ENCODE measurements around the gene SLC38A6. TPM values are rescaled to one million over a fixed set of nuclear protein-coding genes. Genes with fewer than 3 reads are reported as not detected.

SLC38A6 gene
- total RNA-seq, 1 donor = 74.9 TPM

DNA sequence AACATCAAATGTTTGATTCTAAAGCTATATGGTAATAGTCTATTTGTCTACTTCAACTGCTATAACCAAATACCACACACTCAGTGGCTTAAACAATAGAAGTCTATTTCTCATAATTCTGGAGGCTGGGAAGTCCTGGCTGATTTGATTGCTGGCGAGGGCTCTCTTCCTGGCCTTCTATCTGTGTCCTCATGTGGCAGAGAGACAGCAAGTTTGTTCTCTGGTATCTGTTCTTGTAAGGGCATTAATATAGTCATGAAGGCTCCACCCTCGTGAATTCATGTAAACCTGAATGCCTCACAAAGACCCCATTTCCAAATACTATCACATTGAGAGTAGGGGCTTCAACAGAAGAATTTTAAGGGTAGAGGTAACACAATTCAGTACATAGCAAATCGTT is 34.3 kb upstream of the SLC38A6 start:
- TF ChIP-seq, protein P1, sequence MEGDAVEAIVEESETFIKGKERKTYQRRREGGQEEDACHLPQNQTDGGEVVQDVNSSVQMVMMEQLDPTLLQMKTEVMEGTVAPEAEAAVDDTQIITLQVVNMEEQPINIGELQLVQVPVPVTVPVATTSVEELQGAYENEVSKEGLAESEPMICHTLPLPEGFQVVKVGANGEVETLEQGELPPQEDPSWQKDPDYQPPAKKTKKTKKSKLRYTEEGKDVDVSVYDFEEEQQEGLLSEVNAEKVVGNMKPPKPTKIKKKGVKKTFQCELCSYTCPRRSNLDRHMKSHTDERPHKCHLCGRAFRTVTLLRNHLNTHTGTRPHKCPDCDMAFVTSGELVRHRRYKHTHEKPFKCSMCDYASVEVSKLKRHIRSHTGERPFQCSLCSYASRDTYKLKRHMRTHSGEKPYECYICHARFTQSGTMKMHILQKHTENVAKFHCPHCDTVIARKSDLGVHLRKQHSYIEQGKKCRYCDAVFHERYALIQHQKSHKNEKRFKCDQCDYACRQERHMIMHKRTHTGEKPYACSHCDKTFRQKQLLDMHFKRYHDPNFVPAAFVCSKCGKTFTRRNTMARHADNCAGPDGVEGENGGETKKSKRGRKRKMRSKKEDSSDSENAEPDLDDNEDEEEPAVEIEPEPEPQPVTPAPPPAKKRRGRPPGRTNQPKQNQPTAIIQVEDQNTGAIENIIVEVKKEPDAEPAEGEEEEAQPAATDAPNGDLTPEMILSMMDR (IDR thresholded peaks at IDR 0.05; ENCODE audit: insufficient read depth, low read length) = no peak
- no peak overlapping the region for H3K4me3 ChIP-seq (ENCODE audit: low read depth, low read length)
- DNase-seq (ENCODE audit: low read depth) = no peak

DNA sequence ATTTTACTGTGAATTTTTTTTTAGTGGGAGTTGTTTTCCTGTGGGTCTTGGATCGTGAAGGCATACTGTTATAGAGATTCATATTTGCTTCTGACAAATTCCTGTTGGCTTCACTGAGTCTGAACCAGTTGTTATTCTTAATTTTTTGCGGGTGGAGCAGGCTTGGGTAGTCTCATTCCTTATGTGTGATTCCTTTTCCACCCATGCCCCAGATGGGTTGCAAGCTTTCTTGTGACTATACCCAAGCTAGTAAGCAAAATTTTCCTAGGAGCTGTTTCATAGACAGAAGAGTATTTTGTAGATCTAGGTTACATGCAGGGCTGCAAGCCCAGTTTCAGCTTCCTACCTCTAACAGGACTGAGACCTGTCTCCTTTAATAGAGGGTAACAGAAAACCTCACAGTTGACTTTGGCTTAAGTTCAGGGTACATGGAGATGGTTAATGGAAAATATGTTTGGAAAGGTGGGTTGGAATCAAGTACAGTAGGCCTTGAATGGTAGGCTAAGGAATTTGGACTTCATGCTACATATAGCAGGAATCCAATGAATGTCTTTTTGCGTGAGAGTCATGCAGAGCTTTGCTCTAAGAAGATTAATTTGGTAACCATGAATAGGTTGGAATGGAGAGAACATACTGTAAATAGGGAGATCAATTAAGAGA is 29.1 kb upstream of the SLC38A6 start:
- no peak overlapping the region for H3K4me3 ChIP-seq (ENCODE audit: low read depth, low read length)
- TF ChIP-seq, protein P1 (IDR thresholded peaks at IDR 0.05; ENCODE audit: insufficient read depth, low read length) = no peak
- DNase-seq (ENCODE audit: low read depth) = peak; percentile 36

DNA sequence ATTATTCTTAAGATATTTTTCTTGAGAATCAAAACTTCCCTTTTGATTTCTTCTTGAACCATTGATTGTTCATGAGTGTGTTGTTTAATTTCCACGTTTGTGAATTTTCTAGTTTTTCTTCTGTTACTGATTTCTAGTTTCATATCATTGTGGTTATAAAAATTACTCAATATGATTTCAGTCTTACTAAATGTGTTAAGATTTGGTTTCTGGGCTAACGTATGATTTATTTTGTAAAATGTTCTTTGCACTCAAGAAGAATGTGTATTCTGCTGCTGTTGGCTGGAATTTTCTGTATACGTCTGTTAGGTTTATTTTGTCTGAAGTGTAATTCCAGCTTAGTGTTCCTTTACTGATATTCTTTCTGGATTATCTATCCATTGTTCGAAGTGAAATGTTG is 24.8 kb upstream of the SLC38A6 start:
- no peak for DNase-seq (ENCODE audit: low read depth)
- no peak overlapping the region for H3K4me3 ChIP-seq (ENCODE audit: low read depth, low read length)
- TF ChIP-seq, protein P1 (IDR thresholded peaks at IDR 0.05; ENCODE audit: insufficient read depth, low read length) = no peak

DNA sequence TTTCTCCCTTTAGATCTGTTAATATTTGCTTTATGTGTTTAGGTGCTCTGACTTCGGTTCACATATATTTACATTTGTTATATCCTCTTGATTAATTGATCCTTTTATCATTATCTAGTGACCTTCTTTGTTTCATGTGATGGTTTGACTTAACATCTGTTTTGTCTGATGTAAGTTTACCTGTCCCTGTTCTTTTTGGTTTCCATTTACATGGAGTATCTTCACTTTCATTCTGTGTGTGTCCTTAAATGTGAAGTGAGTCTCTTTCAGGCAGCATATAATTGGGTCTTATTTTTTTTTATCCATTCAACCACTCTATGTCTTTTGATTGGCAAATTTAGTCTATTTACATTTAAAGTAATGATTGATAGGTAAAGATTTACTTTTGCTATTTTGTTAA is 24.4 kb upstream of the SLC38A6 start:
- no peak for DNase-seq (ENCODE audit: low read depth)
- no peak overlapping the region for H3K4me3 ChIP-seq (ENCODE audit: low read depth, low read length)
- TF ChIP-seq, protein P1 (IDR thresholded peaks at IDR 0.05; ENCODE audit: insufficient read depth, low read length) = no peak

DNA sequence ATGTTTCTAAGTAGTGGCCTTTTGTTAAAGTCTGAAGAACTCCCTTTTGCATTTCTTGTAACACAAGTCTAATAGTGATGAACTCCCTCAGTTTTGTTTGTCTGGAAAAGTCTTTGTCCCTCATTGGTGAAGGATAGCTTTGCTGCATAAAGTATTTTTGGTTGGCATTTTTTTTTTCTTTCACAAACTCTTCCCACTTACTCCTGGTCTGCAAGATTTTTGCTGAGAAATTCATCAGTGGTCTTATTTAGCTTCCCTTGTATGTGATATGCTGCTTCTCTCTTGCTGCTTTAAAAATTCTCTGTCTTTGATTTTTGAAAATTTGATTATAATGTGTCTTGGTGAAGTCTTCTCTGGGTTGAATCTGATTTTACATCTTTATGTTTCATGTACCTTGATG is 22.9 kb upstream of the SLC38A6 start:
- H3K4me3 ChIP-seq (ENCODE audit: low read depth, low read length) = no peak overlapping the region
- TF ChIP-seq, protein P1 (IDR thresholded peaks at IDR 0.05; ENCODE audit: insufficient read depth, low read length) = no peak
- no peak for DNase-seq (ENCODE audit: low read depth)

DNA sequence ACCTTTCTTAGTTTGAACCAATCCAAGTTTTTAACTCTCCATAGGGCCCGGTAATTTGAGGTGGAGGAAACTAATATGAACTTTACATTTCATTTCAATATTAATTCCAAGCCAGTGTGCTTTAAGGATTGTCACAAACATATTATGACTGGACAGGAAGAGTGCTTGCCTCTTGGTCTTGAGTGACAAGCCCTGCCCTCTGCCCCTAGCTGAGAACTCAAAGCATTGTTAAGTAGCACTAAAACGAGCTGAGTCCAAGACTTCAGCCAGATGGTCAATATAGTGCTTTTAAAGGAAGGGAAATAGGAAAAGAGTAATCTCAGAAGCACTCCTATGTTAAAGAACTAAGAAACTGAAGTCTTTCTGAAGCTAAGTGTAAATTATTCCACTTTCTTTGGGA is 17.3 kb upstream of the SLC38A6 start:
- no peak for DNase-seq (ENCODE audit: low read depth)
- H3K4me3 ChIP-seq (ENCODE audit: low read depth, low read length) = no peak overlapping the region
- TF ChIP-seq, protein P1 (IDR thresholded peaks at IDR 0.05; ENCODE audit: insufficient read depth, low read length) = no peak

DNA sequence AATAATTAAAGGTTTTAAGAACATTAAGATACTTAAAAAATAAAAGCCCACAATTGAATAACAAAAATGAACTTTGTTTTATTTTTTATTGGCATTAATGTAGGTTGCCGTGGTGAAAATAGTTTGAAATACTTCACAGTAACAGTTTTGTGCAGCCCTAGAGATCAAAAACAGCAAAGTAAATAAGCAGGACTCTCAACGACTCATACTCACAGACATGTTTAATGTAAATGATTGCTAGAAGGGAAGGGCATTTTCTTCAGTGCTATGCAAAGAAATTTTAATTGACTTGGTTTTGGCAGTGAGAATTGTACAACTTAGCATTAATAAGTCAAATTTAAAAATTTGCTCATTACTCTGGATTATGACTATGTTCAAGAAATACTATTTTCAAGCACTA is 16.1 kb upstream of the SLC38A6 start:
- H3K4me3 ChIP-seq (ENCODE audit: low read depth, low read length) = no peak overlapping the region

More for the DNA sequence above, 16.1 kb upstream of the SLC38A6 start:
- TF ChIP-seq, protein P1 (IDR thresholded peaks at IDR 0.05; ENCODE audit: insufficient read depth, low read length) = no peak
- DNase-seq (ENCODE audit: low read depth) = no peak
